ENCODE results near the gene EIF4G2.

- TF ChIP-seq CTCF (IDR thresholded peaks at IDR 0.05): no peak
- TF ChIP-seq POLR2A (IDR thresholded peaks at IDR 0.05): no peak
These were observed 30.2 kb upstream of the EIF4G2 start for GRCh38 chr11:10838881-10839280.

Measured in heart left ventricle (tissue), 13 donors.